A673 (cell line): ENCODE results near the gene MINDY3. TPM values are rescaled to one million over a fixed set of nuclear protein-coding genes. Genes with fewer than 3 reads are reported as not detected.

Experiments used
- BruUV-seq: library from RNA; stranded (reverse); fragments of 400-500 nt; replicated peaks from 2 replicates; lab custom pipeline; 2021; lab: Mats Ljungman, UMichigan
- CTCF ChIA-PET: fragments of 300-600 bp; sonication (Branson Sonifier 250); formaldehyde crosslinking; loops from one replicate; lab custom pipeline; 2022; ENCODE audit warnings: antibody characterized with exemption; lab: Charles Lee
- POLR2A ChIA-PET: fragments of 300-600 bp; sonication (Branson Sonifier 250); formaldehyde crosslinking; loops from one replicate; lab custom pipeline; 2022; ENCODE audit warnings: antibody characterized with exemption; ENCODE audit not compliant: low non-redundant PET; lab: Charles Lee
- DNase-seq: peaks from one replicate; pipeline ENCODE4 v3.0.0-alpha.2; 2015; ENCODE audit warnings: low spot score
- H3K27ac ChIP-seq: fragments of 200-600 bp; sonication (generic); 2 replicates; pipeline ENCODE4 v1.5.1; 2016; ENCODE audit warnings: mixed run types, low read depth, mild to moderate bottlenecking, mixed read lengths, antibody characterized with exemption, low read length; ENCODE audit not compliant: poor library complexity, severe bottlenecking
- H3K27me3 ChIP-seq: fragments of 200-600 bp; sonication (generic); replicated peaks from 2 replicates; pipeline ENCODE4 v1.6.1; 2017; ENCODE audit warnings: mixed run types, low read depth, mild to moderate bottlenecking, mixed read lengths, antibody characterized with exemption, low read length; ENCODE audit not compliant: insufficient read depth, poor library complexity
- H3K36me3 ChIP-seq: fragments of 200-600 bp; sonication (generic); 2 replicates; pipeline ENCODE4 v1.6.1; 2016; ENCODE audit warnings: mixed run types, mild to moderate bottlenecking, mixed read lengths, antibody characterized with exemption, low read length; ENCODE audit not compliant: insufficient read depth, poor library complexity, severe bottlenecking
- H3K4me1 ChIP-seq: fragments of 200-600 bp; sonication (generic); 2 replicates; pipeline ENCODE4 v1.6.1; 2017; ENCODE audit warnings: mixed run types, mild to moderate bottlenecking, mixed read lengths, antibody characterized with exemption, low read length; ENCODE audit not compliant: insufficient read depth, poor library complexity, severe bottlenecking
- H3K4me3 ChIP-seq: fragments of 200-600 bp; sonication (generic); 2 replicates; pipeline ENCODE4 v1.5.1; 2016; ENCODE audit warnings: low read depth, mixed run types, mild to moderate bottlenecking, mixed read lengths, low read length; ENCODE audit not compliant: poor library complexity, severe bottlenecking
- H3K9me3 ChIP-seq: fragments of 200-600 bp; sonication (generic); 2 replicates; pipeline ENCODE4 v1.6.1; 2016; ENCODE audit warnings: mixed run types, low read depth, mild to moderate bottlenecking, mixed read lengths, antibody characterized with exemption, low read length; ENCODE audit not compliant: poor library complexity, severe bottlenecking
- CTCF ChIP-seq: fragments of 300-800, 200-600 bp; sonication (generic); conservative IDR thresholded peaks from 2 replicates; pipeline ENCODE4 v1.5.1; 2017; ENCODE audit warnings: low read depth, mild to moderate bottlenecking, antibody characterized with exemption, low read length, moderate library complexity, mixed read lengths
- EZH2 ChIP-seq: fragments of 200-600 bp; sonication (generic); IDR thresholded peaks from 2 replicates; pipeline ENCODE4 v1.6.1; 2017; ENCODE audit warnings: borderline replicate concordance, low read depth, mild to moderate bottlenecking, mixed read lengths, antibody characterized with exemption, low read length; ENCODE audit not compliant: poor library complexity, severe bottlenecking
- intact Hi-C: fragments of 100-400 bp; cut with micrococcal nuclease; formaldehyde crosslinking; loops from one replicate; pipeline ENCODE4 v1.10.0; 2022; ENCODE audit not compliant: unreplicated experiment
- total RNA-seq: library from RNA; stranded (reverse); gene quantifications from 2 replicates; pipeline ENCODE4 v1.2.3, GENCODE V29; 2021

The MINDY3 gene
- total RNA-seq, 1 experiment from 2014 or later, result 14.6 TPM

GRCh38 chr10:15857107-15857575 lies 3.2 kb downstream of the MINDY3 start:
- DNase-seq, result no peak
- Histone ChIP-seq H3K9me3 (no peaks in the 10 kb centered on the region), H3K4me3 (no peak overlapping the region), H3K27ac (no peak overlapping the region), H3K27me3 (peaks cover under 1% of the 10 kb centered on the region), H3K4me1 (peaks cover 11% of the 10 kb centered on the region), H3K36me3 (no peaks in the 10 kb centered on the region)
- no TSS peak for BruUV-seq
- TF ChIP-seq CTCF (no peak), EZH2 (no peak)
- ChIA-PET CTCF (no interaction called here), POLR2A (no interaction called here)
- intact Hi-C loops, result no loop called here

- POLR2A ChIA-PET, result no interaction called here
- CTCF ChIA-PET, result no interaction called here
- TF ChIP-seq EZH2 (no peak), CTCF (no peak)
These were observed 3.8 kb downstream of the MINDY3 start for GRCh38 chr10:15856328-15857015.

GRCh38 chr10:15853800-15854199 lies 6.5 kb downstream of the MINDY3 start:
- Histone ChIP-seq H3K4me3 (no peak overlapping the region), H3K4me1 (peaks cover 5% of the 10 kb centered on the region), H3K27ac (no peak overlapping the region), H3K36me3 (no peaks in the 10 kb centered on the region), H3K27me3 (no peaks in the 10 kb centered on the region), H3K9me3 (no peaks in the 10 kb centered on the region)
- POLR2A ChIA-PET, result no interaction called here
- DNase-seq, result no peak
- intact Hi-C loops, result no loop called here
- no peak for TF ChIP-seq CTCF
- TF ChIP-seq EZH2, result no peak
- CTCF ChIA-PET, result no interaction called here
- BruUV-seq, result no TSS peak

More at GRCh38 chr10:15856328-15857015, 3.8 kb downstream of the MINDY3 start:
- Histone ChIP-seq H3K4me1 (peaks cover 11% of the 10 kb centered on the region), H3K4me3 (no peak overlapping the region), H3K9me3 (no peaks in the 10 kb centered on the region), H3K36me3 (no peaks in the 10 kb centered on the region), H3K27me3 (no peaks in the 10 kb centered on the region), H3K27ac (no peak overlapping the region)
- intact Hi-C loops, result no loop called here
- no TSS peak for BruUV-seq
- DNase-seq, result no peak
